ENCODE results near the gene ZC2HC1C. TPM values are rescaled to one million over a fixed set of nuclear protein-coding genes. Genes with fewer than 3 reads are reported as not detected.

Gene ZC2HC1C
- total RNA-seq, 1 donor = not detected

DNA sequence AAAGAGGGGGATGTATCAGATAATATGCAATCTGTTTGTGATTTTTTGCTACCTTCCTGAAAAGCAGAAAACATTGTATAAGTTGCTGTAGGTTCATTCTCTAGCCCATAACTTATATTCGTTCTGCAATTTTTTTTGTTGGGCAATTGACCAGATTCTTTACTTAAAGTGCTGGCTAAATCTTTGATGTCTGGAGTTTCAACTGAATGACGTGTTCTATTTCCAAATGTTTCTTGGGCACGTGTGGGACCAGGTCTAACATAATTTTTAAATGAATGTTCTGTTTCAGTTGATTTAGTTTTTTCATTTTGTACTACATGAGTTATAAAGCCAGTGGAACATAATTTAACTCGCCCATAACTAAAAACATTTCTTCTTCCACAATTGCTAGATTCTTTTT lies 21.9 kb upstream of the ZC2HC1C start:
- H3K27me3 ChIP-seq (ENCODE audit: insufficient read depth, low read length) = no peaks in the 10 kb centered on the region
- peaks cover 28% of the 10 kb centered on the region for H3K4me1 ChIP-seq (ENCODE audit: insufficient read depth, low read length)
- H3K9me3 ChIP-seq (ENCODE audit: low read depth, low read length) = no peaks in the 10 kb centered on the region
- H3K4me3 ChIP-seq (ENCODE audit: low read length) = no peak overlapping the region

DNA sequence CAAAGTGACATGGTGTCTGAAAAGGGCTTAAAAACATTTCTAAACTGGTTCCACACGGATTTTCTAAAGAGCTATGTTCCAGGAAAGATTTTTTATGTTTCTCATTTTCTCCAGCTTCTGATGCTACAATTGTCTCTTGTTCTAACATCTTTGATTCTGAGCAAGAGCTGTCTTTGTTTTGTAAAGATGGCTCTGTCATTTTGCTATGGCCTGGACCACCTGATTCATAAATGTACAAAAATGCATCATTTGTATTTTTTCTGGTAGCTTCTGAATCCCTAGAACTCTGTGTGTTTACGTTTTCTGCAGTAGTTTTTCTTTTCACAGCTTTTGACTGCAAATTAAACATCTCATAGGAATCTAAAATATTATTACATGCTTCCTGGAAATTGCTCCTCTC lies 21.3 kb upstream of the ZC2HC1C start:
- no peaks in the 10 kb centered on the region for H3K9me3 ChIP-seq (ENCODE audit: low read depth, low read length)
- no peaks in the 10 kb centered on the region for H3K27me3 ChIP-seq (ENCODE audit: insufficient read depth, low read length)
- peaks cover 28% of the 10 kb centered on the region for H3K4me1 ChIP-seq (ENCODE audit: insufficient read depth, low read length)
- H3K4me3 ChIP-seq (ENCODE audit: low read length) = no peak overlapping the region

GRCh38 chr14:75049136-75049535 lies 20.3 kb upstream of the ZC2HC1C start:
- Histone ChIP-seq H3K9me3 (ENCODE audit: low read depth, low read length) (no peaks in the 10 kb centered on the region), H3K4me1 (ENCODE audit: insufficient read depth, low read length) (peaks cover 28% of the 10 kb centered on the region), H3K27me3 (ENCODE audit: insufficient read depth, low read length) (no peaks in the 10 kb centered on the region), H3K4me3 (ENCODE audit: low read length) (no peak overlapping the region)

DNA sequence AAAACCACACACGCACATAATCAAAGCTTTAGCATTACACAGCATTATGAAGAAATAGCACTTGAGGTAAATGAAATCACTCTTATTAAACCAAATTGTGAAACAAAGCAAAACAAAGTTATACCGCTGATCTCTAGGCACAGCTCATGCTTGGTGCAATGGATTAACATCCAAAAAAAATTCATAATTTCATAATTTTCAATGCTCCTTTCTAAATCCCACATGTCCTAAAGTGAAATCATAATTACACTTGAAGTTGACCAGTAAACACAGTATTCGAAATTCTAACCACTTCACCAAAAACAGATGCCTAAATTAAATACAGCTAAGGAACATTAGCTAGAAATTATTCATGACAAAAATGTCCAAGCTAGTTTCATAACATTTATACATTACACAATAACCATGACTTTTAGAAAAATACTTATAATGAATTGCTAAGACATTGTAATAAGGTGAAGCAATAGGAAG lies 19.7 kb upstream of the ZC2HC1C start:
- Histone ChIP-seq H3K27me3 (ENCODE audit: insufficient read depth, low read length) (no peaks in the 10 kb centered on the region), H3K4me3 (ENCODE audit: low read length) (no peak overlapping the region), H3K4me1 (ENCODE audit: insufficient read depth, low read length) (peaks cover 28% of the 10 kb centered on the region), H3K9me3 (ENCODE audit: low read depth, low read length) (no peaks in the 10 kb centered on the region)

DNA sequence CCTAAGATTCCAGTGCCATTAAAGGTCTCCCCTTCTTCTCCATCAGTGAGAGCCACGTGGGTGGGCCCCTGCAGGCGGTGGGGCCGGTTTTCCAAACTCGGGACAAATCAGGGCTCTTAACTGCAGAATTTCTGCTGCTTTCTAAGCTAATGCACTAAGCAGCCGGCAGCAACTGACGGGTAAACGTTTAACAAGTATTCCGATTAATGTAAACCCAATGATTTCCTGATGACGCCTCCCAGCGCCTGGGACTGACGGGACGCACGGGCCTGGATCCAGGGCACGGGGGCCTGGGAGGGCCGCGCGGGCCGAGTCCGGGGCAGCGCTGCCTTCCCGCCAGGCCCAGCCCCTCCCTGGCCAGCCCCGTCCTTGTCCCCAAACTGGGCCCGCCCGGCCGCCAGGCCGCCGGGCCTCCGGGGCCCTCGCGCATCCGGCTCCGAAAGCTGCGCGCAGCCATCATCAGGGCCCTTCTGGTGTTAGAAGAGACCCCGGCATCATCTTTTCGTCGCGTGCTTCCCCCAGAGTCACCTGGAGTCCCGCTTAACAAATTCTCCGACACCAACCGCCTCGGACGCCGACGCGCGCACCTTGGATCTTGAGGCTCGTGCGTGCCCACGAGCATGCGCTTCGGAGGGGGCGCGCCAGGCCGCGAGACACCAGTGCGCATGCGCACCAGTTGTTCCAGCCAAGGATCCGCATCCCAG lies 18.4 kb upstream of the ZC2HC1C start, which contains the start of gene MLH3:
Gene MLH3, minus strand, starts transcription at position 616 of the 704 bp plus-strand sequence. CDS start 1,812 bp downstream, outside the sequence.
- peaks cover 28% of the 10 kb centered on the region for H3K4me1 ChIP-seq (ENCODE audit: insufficient read depth, low read length)
- H3K27me3 ChIP-seq (ENCODE audit: insufficient read depth, low read length) = no peaks in the 10 kb centered on the region
- H3K4me3 ChIP-seq (ENCODE audit: low read length) = peak within 1 kb of the TSS; percentile 65
- H3K9me3 ChIP-seq (ENCODE audit: low read depth, low read length) = no peaks in the 10 kb centered on the region

DNA sequence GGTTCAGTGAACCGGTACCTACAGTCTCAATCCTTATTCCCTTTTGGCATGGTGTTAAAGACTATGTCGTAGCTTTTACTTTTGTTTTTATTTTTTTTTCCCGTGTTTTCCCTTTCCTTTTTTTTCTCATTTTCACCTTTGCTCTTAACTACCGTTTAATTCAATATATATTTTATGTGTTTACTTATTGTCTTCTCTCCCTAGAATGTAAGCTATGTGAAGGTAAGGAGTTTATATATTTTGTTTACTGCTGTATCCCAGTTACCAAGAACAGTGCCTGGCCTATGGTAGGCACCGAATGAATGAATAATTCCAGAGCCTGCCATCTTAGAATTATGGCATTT lies 17.9 kb upstream of the ZC2HC1C start:
- no peaks in the 10 kb centered on the region for H3K27me3 ChIP-seq (ENCODE audit: insufficient read depth, low read length)
- peak overlapping the region; percentile 65 for H3K4me3 ChIP-seq (ENCODE audit: low read length)

GRCh38 chr14:75053396-75054291 lies 15.8 kb upstream of the ZC2HC1C start:
- H3K4me1 ChIP-seq (ENCODE audit: insufficient read depth, low read length) = peaks cover 26% of the 10 kb centered on the region
- no peaks in the 10 kb centered on the region for H3K27me3 ChIP-seq (ENCODE audit: insufficient read depth, low read length)
- H3K9me3 ChIP-seq (ENCODE audit: low read depth, low read length) = no peaks in the 10 kb centered on the region
- no peak overlapping the region for H3K4me3 ChIP-seq (ENCODE audit: low read length)

More for the DNA sequence above, 17.9 kb upstream of the ZC2HC1C start:
- Histone ChIP-seq H3K4me1 (ENCODE audit: insufficient read depth, low read length) (peaks cover 28% of the 10 kb centered on the region), H3K9me3 (ENCODE audit: low read depth, low read length) (no peaks in the 10 kb centered on the region)

GRCh38 chr14:75054421-75054820 lies 15.0 kb upstream of the ZC2HC1C start:
- H3K4me3 ChIP-seq (ENCODE audit: low read length) = no peak overlapping the region

DNA sequence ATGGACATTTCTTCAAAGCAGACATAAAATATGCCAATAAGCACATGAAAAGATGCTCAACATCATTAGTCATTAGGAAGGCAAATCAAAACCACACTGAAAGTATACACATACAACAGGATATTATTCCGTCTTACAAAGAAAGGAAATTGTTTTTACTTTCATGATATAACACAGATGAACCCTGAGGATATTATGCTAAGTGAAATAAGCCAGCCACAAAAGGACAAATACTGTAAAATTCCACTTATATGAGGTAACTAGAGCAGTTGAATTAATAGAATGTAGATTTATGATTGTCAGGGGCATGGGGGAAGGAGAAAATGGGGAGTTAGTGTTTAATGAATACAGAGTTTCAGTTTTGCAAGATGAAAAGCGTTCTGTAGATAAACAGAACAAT lies 9.8 kb upstream of the ZC2HC1C start:
- Histone ChIP-seq H3K9me3 (ENCODE audit: low read depth, low read length) (no peaks in the 10 kb centered on the region), H3K4me3 (ENCODE audit: low read length) (no peak overlapping the region), H3K27me3 (ENCODE audit: insufficient read depth, low read length) (no peaks in the 10 kb centered on the region), H3K4me1 (ENCODE audit: insufficient read depth, low read length) (peaks cover 14% of the 10 kb centered on the region)

More at GRCh38 chr14:75054421-75054820, 15.0 kb upstream of the ZC2HC1C start:
- Histone ChIP-seq H3K9me3 (ENCODE audit: low read depth, low read length) (no peaks in the 10 kb centered on the region), H3K27me3 (ENCODE audit: insufficient read depth, low read length) (no peaks in the 10 kb centered on the region), H3K4me1 (ENCODE audit: insufficient read depth, low read length) (peaks cover 19% of the 10 kb centered on the region)

GRCh38 chr14:75060420-75060819 lies 9.0 kb upstream of the ZC2HC1C start:
- no peak overlapping the region for H3K4me3 ChIP-seq (ENCODE audit: low read length)
- no peaks in the 10 kb centered on the region for H3K9me3 ChIP-seq (ENCODE audit: low read depth, low read length)
- H3K4me1 ChIP-seq (ENCODE audit: insufficient read depth, low read length) = peaks cover 14% of the 10 kb centered on the region
- no peaks in the 10 kb centered on the region for H3K27me3 ChIP-seq (ENCODE audit: insufficient read depth, low read length)

GRCh38 chr14:75063013-75063412 lies 6.4 kb upstream of the ZC2HC1C start:
- H3K4me1 ChIP-seq (ENCODE audit: insufficient read depth, low read length) = peaks cover 14% of the 10 kb centered on the region
- peak overlapping the region; percentile 91 for H3K4me3 ChIP-seq (ENCODE audit: low read length)
- no peaks in the 10 kb centered on the region for H3K27me3 ChIP-seq (ENCODE audit: insufficient read depth, low read length)
- no peaks in the 10 kb centered on the region for H3K9me3 ChIP-seq (ENCODE audit: low read depth, low read length)

GRCh38 chr14:75063491-75064204 lies 5.8 kb upstream of the ZC2HC1C start, which contains the start of gene ACYP1:
TSS of gene ACYP1 (minus strand) at chr14:75064024. CDS start at chr14:75063553, 471 bp downstream.
- Histone ChIP-seq H3K4me3 (ENCODE audit: low read length) (peak within 1 kb of the TSS; percentile 91), H3K27me3 (ENCODE audit: insufficient read depth, low read length) (no peaks in the 10 kb centered on the region), H3K9me3 (ENCODE audit: low read depth, low read length) (no peaks in the 10 kb centered on the region), H3K4me1 (ENCODE audit: insufficient read depth, low read length) (peaks cover 21% of the 10 kb centered on the region)

DNA sequence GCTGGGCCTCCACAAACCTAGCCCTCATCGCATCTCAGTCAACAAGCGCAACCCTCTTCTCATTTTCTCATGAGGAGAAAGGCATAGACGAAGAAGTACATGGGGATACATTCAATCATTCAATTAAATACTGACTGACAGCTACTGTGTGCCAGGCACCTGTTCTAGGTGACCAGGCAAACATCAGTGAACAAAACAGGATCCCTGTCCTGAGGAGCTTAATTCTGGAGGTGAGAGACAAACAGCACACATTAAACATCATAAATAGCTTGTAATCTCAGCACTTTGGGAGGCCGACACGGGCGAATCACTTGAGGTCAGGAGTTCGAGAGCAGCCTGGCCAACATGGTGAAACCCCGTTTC lies 5.3 kb upstream of the ZC2HC1C start:
- H3K4me3 ChIP-seq (ENCODE audit: low read length) = peak overlapping the region; percentile 91

GRCh38 chr14:75066691-75067090 lies 2.8 kb upstream of the ZC2HC1C start:
- Histone ChIP-seq H3K27me3 (ENCODE audit: insufficient read depth, low read length) (no peaks in the 10 kb centered on the region), H3K4me3 (ENCODE audit: low read length) (no peak overlapping the region), H3K4me1 (ENCODE audit: insufficient read depth, low read length) (peaks cover 33% of the 10 kb centered on the region), H3K9me3 (ENCODE audit: low read depth, low read length) (no peaks in the 10 kb centered on the region)

More for the DNA sequence above, 5.3 kb upstream of the ZC2HC1C start:
- Histone ChIP-seq H3K4me1 (ENCODE audit: insufficient read depth, low read length) (peaks cover 26% of the 10 kb centered on the region), H3K9me3 (ENCODE audit: low read depth, low read length) (no peaks in the 10 kb centered on the region), H3K27me3 (ENCODE audit: insufficient read depth, low read length) (no peaks in the 10 kb centered on the region)

- peaks cover 33% of the 10 kb centered on the region for H3K4me1 ChIP-seq (ENCODE audit: insufficient read depth, low read length)
- no peak overlapping the region for H3K4me3 ChIP-seq (ENCODE audit: low read length)
- H3K9me3 ChIP-seq (ENCODE audit: low read depth, low read length) = no peaks in the 10 kb centered on the region
Observed at GRCh38 chr14:75067212-75067611, 2.2 kb upstream of the ZC2HC1C start.

More at GRCh38 chr14:75067212-75067611, 2.2 kb upstream of the ZC2HC1C start:
- H3K27me3 ChIP-seq (ENCODE audit: insufficient read depth, low read length) = no peaks in the 10 kb centered on the region

Measured in mononuclear cell (primary cell).